ENCODE measurements around the gene REELD1. TPM values are rescaled to one million over a fixed set of nuclear protein-coding genes. Genes with fewer than 3 reads are reported as not detected.

The REELD1 gene
- not detected for total RNA-seq

- ChIA-PET CTCF (no interaction called here), POLR2A (no interaction called here)
- H3K27ac Mint-ChIP-seq = no peak within 1 kb of the TSS
- H3K36me3 Mint-ChIP-seq (ENCODE audit: low read depth) = no peaks in the 10 kb centered on the region
- peaks cover 9% of the 10 kb centered on the region for H3K27me3 Mint-ChIP-seq
- no peak for DNase-seq
- H3K9me3 Mint-ChIP-seq = no peaks in the 10 kb centered on the region
- no peaks in the 10 kb centered on the region for H3K4me1 Mint-ChIP-seq
- H3K4me3 Mint-ChIP-seq = no peak within 1 kb of the TSS
These were observed at the start of gene REELD1 for GRCh38 chr4:146214238-146214637. TSS of gene REELD1 (plus strand) at chr4:146214538. CDS start at chr4:146216953, 2,415 bp downstream.

GRCh38 chr4:146165221-146165620, 49.1 kb upstream of the REELD1 start:
- H3K4me1 Mint-ChIP-seq = no peaks in the 10 kb centered on the region
- no peaks in the 10 kb centered on the region for H3K27me3 Mint-ChIP-seq
- peaks cover 8% of the 10 kb centered on the region for H3K9me3 Mint-ChIP-seq
- H3K4me3 Mint-ChIP-seq = no peak overlapping the region
- ChIA-PET POLR2A (no interaction called here), CTCF (no interaction called here)
- H3K36me3 Mint-ChIP-seq (ENCODE audit: low read depth) = no peaks in the 10 kb centered on the region
- H3K27ac Mint-ChIP-seq = no peak overlapping the region
- DNase-seq = no peak

GRCh38 chr4:146165840-146166239, 48.5 kb upstream of the REELD1 start:
- Mint-ChIP-seq H3K9me3 (peaks cover 4% of the 10 kb centered on the region), H3K27ac (no peak overlapping the region), H3K36me3 (ENCODE audit: low read depth) (no peaks in the 10 kb centered on the region), H3K4me3 (no peak overlapping the region), H3K4me1 (no peaks in the 10 kb centered on the region), H3K27me3 (no peaks in the 10 kb centered on the region)
- ChIA-PET POLR2A (no interaction called here), CTCF (no interaction called here)
- DNase-seq = no peak

- ChIA-PET CTCF (no interaction called here), POLR2A (no interaction called here)
- Mint-ChIP-seq H3K27me3 (no peaks in the 10 kb centered on the region), H3K27ac (no peak overlapping the region), H3K4me1 (peaks cover 1% of the 10 kb centered on the region), H3K9me3 (no peaks in the 10 kb centered on the region), H3K36me3 (ENCODE audit: low read depth) (no peaks in the 10 kb centered on the region), H3K4me3 (no peak overlapping the region)
- DNase-seq = no peak
These were observed 44.2 kb upstream of the REELD1 start for GRCh38 chr4:146170149-146170548.

- peak within 1 kb of the TSS; percentile 84 for H3K4me3 Mint-ChIP-seq
- peak; percentile 84 for DNase-seq
- H3K4me1 Mint-ChIP-seq = peaks cover 38% of the 10 kb centered on the region
- POLR2A ChIA-PET = interaction anchor here (0.6 to 1.5 kb wide), 3 partner anchors 16 to 688 kb away, joined by 3 to 4 read pairs (median 4); no protein-coding TSS in a partner anchor
- no peaks in the 10 kb centered on the region for H3K27me3 Mint-ChIP-seq
- peaks cover 8% of the 10 kb centered on the region for H3K36me3 Mint-ChIP-seq (ENCODE audit: low read depth)
- CTCF ChIA-PET = no interaction called here
- peak within 1 kb of the TSS; percentile 72 for H3K27ac Mint-ChIP-seq
- no peaks in the 10 kb centered on the region for H3K9me3 Mint-ChIP-seq
These were observed 38.5 kb upstream of the REELD1 start, which contains the start of gene LSM6 for GRCh38 chr4:146175541-146176453. TSS of gene LSM6 (plus strand) at chr4:146175718. CDS start at chr4:146182922, 7,204 bp downstream.

GRCh38 chr4:146176891-146177290, 37.4 kb upstream of the REELD1 start:
- POLR2A ChIA-PET = interaction anchor here (1.2 to 1.5 kb wide), 2 partner anchors 15 to 559 kb away, joined by 3 to 4 read pairs; no protein-coding TSS in a partner anchor
- H3K9me3 Mint-ChIP-seq = no peaks in the 10 kb centered on the region
- CTCF ChIA-PET = interaction anchor here (0.7 kb wide), 1 partner anchor 67 kb away, joined by 3 read pairs; no protein-coding TSS in a partner anchor
- H3K4me1 Mint-ChIP-seq = peaks cover 42% of the 10 kb centered on the region
- H3K27me3 Mint-ChIP-seq = no peaks in the 10 kb centered on the region
- H3K27ac Mint-ChIP-seq = peak overlapping the region; percentile 72
- H3K4me3 Mint-ChIP-seq = peak overlapping the region; percentile 84
- H3K36me3 Mint-ChIP-seq (ENCODE audit: low read depth) = peaks cover 10% of the 10 kb centered on the region
- no peak for DNase-seq

GRCh38 chr4:146178126-146178525, 36.2 kb upstream of the REELD1 start:
- CTCF ChIA-PET = no interaction called here

GRCh38 chr4:146179784-146180370, 34.5 kb upstream of the REELD1 start:
- Mint-ChIP-seq H3K36me3 (ENCODE audit: low read depth) (peaks cover 18% of the 10 kb centered on the region), H3K9me3 (no peaks in the 10 kb centered on the region), H3K27me3 (no peaks in the 10 kb centered on the region), H3K4me1 (peaks cover 42% of the 10 kb centered on the region), H3K27ac (no peak overlapping the region), H3K4me3 (no peak overlapping the region)
- no peak for DNase-seq
- POLR2A ChIA-PET = no interaction called here
- CTCF ChIA-PET = no interaction called here

More at GRCh38 chr4:146178126-146178525, 36.2 kb upstream of the REELD1 start:
- Mint-ChIP-seq H3K4me1 (peaks cover 42% of the 10 kb centered on the region), H3K36me3 (ENCODE audit: low read depth) (peaks cover 11% of the 10 kb centered on the region), H3K27ac (no peak overlapping the region), H3K9me3 (no peaks in the 10 kb centered on the region), H3K27me3 (no peaks in the 10 kb centered on the region), H3K4me3 (no peak overlapping the region)
- DNase-seq = no peak
- POLR2A ChIA-PET = no interaction called here

GRCh38 chr4:146182443-146182842, 31.9 kb upstream of the REELD1 start:
- Mint-ChIP-seq H3K4me3 (no peak overlapping the region), H3K36me3 (ENCODE audit: low read depth) (peaks cover 39% of the 10 kb centered on the region), H3K4me1 (peaks cover 33% of the 10 kb centered on the region), H3K27me3 (no peaks in the 10 kb centered on the region), H3K9me3 (no peaks in the 10 kb centered on the region), H3K27ac (no peak overlapping the region)
- ChIA-PET CTCF (no interaction called here), POLR2A (no interaction called here)
- no peak for DNase-seq

GRCh38 chr4:146183209-146183608, 31.1 kb upstream of the REELD1 start:
- DNase-seq = no peak
- CTCF ChIA-PET = no interaction called here
- peaks cover 27% of the 10 kb centered on the region for H3K4me1 Mint-ChIP-seq
- POLR2A ChIA-PET = no interaction called here
- no peak overlapping the region for H3K27ac Mint-ChIP-seq
- H3K36me3 Mint-ChIP-seq (ENCODE audit: low read depth) = peaks cover 41% of the 10 kb centered on the region
- no peaks in the 10 kb centered on the region for H3K9me3 Mint-ChIP-seq
- H3K4me3 Mint-ChIP-seq = no peak overlapping the region
- H3K27me3 Mint-ChIP-seq = no peaks in the 10 kb centered on the region

GRCh38 chr4:146186041-146186440, 28.3 kb upstream of the REELD1 start:
- H3K27ac Mint-ChIP-seq = no peak overlapping the region
- H3K36me3 Mint-ChIP-seq (ENCODE audit: low read depth) = peaks cover 50% of the 10 kb centered on the region
- CTCF ChIA-PET = interaction anchor here (1.0 kb wide), 1 partner anchor 230 kb away, joined by 3 read pairs; no protein-coding TSS in a partner anchor

GRCh38 chr4:146186596-146186995, 27.7 kb upstream of the REELD1 start:
- Mint-ChIP-seq H3K36me3 (ENCODE audit: low read depth) (peaks cover 54% of the 10 kb centered on the region), H3K27ac (no peak overlapping the region), H3K4me3 (no peak overlapping the region), H3K9me3 (no peaks in the 10 kb centered on the region), H3K27me3 (no peaks in the 10 kb centered on the region), H3K4me1 (peaks cover 4% of the 10 kb centered on the region)
- ChIA-PET POLR2A (no interaction called here), CTCF (interaction anchor here (1.0 kb wide), 1 partner anchor 231 kb away, joined by 3 read pairs; no protein-coding TSS in a partner anchor)
- DNase-seq = no peak

More at GRCh38 chr4:146186041-146186440, 28.3 kb upstream of the REELD1 start:
- H3K4me3 Mint-ChIP-seq = no peak overlapping the region
- no peak for DNase-seq
- POLR2A ChIA-PET = no interaction called here
- no peaks in the 10 kb centered on the region for H3K9me3 Mint-ChIP-seq
- peaks cover 6% of the 10 kb centered on the region for H3K4me1 Mint-ChIP-seq
- H3K27me3 Mint-ChIP-seq = no peaks in the 10 kb centered on the region

- Mint-ChIP-seq H3K27me3 (no peaks in the 10 kb centered on the region), H3K27ac (no peak overlapping the region), H3K36me3 (ENCODE audit: low read depth) (peaks cover 49% of the 10 kb centered on the region), H3K9me3 (no peaks in the 10 kb centered on the region), H3K4me1 (peaks cover under 1% of the 10 kb centered on the region), H3K4me3 (no peak overlapping the region)
- ChIA-PET CTCF (no interaction called here), POLR2A (no interaction called here)
- no peak for DNase-seq
These were observed 23.9 kb upstream of the REELD1 start for GRCh38 chr4:146190456-146190855.
